Muscle of arm (tissue), 12 donors: ENCODE data around the gene QKI. TPM values are rescaled to one million over a fixed set of nuclear protein-coding genes. Genes with fewer than 3 reads are reported as not detected.

ENCODE experiments used
- DNase-seq: peaks from one replicate; pipeline ENCODE4 v3.0.0-alpha.2; 2013
- polyA plus RNA-seq, 12 donors: library from polyadenylated mRNA; unstranded; fragments of 120-200 nt; gene quantifications; one replicate each; pipeline ENCODE4 v1.2.1, GENCODE V29; 2013; ENCODE audit not compliant: insufficient read length in 12 of 12

Gene QKI
- polyA plus RNA-seq, 12 donors, result 139 to 291 (median 250) TPM

DNA sequence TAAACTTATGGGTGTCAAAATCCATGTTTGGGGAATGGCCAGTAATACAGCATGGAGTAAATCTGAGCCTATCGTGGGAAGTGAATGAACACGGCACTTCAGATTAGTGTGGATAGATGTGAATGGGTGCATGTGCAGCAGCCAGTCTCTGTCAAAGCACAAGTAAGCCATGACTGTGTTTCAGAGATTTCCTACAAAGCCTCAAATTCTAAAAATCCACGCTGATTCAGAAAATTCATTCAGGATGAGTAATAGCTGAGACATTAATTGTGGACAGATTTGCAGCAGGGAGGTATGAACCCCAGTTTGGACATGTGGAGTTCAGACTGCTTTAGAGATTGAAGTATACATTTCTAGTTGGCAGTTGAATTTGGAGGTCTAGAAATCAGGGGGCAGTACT lies 115.1 kb downstream of the QKI start:
- no peak for DNase-seq

DNA sequence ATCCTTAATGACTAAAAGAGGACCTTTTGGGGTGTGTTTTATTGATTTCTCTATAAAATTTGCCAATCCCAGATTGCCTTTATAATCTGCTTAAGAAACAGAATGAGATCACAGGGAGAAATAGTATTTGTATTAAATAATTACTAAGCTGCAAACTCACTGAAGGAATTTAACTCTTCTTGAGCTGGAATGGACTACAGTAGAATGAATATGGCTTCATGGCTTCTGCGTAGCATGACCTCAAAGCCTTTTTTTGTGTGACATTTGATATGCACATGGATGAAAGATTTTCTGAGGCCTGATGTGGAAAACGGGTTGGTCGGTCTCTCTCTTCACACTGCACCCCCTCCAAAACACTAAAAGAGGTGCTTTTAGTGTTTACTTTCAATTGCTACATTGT lies 115.9 kb downstream of the QKI start:
- no peak for DNase-seq

DNA sequence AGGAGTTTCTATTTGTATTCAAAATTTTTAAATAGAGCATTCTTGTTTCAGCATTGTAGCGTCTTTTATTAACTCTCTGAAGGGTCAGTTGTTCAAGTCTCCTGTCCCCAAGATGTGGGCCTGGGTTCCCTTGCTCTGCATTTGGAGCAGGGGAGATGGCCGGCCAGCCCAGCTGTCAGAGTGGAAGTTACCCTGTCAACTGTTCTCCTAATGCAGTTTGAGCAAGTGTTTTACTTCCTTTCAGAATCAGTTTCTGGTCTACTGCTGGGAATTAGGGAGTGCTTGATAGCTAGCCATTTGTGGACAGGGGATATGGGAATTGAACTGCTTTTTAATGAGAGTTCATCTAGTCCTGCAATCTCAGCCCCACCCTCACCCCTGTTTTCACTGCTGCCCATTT lies 116.6 kb downstream of the QKI start:
- DNase-seq, result no peak

DNA sequence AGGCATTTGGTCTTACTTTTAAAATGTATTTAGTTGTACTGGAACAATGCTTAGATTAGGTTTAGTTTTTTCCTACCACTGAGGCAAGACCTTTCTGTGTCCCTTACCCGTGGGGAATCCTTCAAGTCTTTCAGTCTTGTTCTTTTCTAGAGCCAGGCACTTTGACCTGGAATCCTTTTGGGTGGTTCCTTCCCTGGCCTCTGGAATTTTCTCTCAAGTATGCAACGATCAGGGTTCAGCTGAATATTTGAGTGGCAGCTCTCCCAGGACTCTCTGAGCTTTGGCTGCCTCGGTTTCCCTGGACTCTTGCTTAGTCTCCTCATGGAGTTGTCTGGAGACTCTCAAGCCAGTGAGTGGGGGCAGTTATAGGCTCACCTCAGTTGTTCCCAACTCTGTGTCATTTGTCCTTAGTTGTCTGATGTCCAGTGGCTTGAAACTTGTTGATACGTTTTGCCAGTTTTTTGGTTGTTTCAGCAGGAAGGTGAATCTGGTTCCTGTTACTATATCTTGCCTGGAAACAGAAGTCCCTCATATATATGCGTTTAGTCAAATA lies 118.1 kb downstream of the QKI start:
- no peak for DNase-seq

DNA sequence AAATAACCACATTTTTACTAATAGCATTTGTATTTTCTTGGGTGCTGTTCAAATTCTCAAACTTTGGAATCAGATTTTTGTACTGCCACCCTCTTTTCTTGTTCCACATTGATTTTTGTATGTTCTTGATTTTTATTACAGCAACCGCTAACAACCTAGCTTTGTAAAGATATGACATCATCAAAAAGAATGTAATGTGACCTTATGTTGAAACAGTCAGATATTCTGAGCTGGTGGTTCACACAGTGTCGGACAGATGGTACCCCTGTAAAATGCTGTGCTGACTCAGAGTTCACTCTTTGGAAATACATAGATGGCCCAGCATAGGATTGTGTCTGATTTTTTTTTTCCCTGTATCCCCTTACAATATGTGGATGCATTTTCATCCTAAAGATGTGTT lies 118.9 kb downstream of the QKI start:
- DNase-seq, result no peak

- no peak for DNase-seq
These were observed 122.3 kb downstream of the QKI start for GRCh38 chr6:163536770-163537169.

- DNase-seq, result no peak
These were observed 123.8 kb downstream of the QKI start for GRCh38 chr6:163538331-163538730.

DNA sequence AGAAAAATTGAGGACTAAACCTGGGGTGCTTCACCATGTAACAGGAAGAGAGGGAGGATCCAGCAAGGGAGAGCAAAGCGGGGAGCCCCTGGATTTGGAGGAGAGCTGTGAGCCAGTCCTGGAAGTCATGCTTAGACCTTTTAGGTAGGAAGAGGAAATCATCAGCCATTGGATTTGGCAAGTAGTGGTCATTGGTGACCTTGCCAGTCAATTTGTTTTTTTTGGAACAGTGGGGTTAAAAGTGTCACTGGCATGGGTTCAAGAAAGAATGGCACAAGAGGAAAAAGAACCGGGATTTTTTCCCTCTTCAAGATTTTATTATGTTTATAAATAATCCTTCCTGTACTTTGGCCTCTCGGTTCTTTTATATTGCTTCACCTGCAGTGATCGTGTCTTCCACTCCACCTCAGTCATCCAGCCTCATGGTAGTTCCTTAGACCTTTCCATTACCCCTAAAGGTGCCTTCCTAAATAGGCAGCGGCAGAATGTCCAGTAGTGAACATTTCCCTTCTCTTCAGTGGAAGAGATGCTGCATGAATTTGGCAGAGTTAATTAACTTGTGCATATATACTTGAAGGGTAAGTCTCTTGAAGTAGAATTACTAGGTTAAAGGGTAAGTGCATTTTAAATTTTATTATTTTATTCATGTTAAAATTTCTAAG lies 124.7 kb downstream of the QKI start:
- DNase-seq, result no peak

- DNase-seq, result no peak
These were observed 128.8 kb downstream of the QKI start for GRCh38 chr6:163543321-163543720.

DNA sequence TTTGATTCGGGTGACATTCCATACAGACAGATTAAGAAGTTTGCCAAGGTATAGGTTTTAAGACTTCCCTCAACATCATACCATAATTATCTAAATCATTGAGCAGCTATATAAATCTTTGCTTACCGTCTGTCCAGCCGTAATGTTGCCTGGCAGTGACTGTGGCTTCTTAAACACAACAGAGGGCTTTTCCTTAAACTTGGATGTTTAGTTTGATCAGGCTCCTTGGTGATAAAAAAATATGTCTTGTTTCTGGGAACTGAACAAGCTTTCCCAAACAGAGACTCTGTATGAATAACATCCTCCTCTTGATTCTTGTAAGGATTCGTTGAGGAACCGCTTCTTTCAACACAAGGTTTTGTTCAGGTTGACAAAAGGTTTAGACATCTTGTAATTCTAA lies 130.9 kb downstream of the QKI start:
- DNase-seq, result no peak

- no peak for DNase-seq
These were observed 132.8 kb downstream of the QKI start for GRCh38 chr6:163547287-163547686.

DNA sequence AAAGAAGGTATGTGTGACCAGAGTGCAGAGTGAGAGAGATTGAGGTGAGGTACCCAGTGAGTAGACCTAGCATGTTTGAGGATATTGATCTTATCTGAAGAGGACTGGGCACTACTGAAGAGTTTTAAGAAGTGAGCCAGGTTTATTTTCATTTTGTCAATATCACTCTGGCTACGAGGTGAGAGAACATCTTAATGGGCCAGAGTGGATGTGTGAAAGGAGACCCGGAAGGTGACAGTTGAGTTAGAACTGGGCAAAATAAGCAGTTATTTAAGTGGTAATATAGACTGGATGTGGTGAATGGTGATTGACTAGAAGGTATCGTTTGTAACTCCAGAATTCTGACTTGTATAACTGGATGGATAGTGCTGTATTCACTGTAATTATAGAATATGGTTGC lies 134.1 kb downstream of the QKI start:
- no peak for DNase-seq

DNA sequence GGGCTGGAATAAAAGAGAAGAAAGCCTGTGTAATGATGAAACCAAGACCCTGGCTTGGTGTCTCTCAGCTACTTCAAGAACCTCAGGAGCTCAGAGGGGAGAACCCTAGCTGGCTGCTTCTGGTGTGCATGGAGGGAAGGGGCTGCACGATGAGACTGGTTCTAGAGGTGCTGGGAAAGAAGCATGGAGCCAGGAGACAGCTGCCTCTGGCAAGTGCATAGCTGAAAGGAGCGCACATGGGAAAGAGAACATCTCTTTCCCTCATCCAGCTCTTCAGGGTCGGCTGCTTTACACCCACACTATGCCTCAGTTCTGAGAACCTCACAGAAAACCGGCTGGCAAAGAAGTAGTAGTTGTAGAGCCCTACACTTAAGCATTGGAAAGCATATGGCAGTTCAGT lies 139.5 kb downstream of the QKI start:
- DNase-seq, result no peak

DNA sequence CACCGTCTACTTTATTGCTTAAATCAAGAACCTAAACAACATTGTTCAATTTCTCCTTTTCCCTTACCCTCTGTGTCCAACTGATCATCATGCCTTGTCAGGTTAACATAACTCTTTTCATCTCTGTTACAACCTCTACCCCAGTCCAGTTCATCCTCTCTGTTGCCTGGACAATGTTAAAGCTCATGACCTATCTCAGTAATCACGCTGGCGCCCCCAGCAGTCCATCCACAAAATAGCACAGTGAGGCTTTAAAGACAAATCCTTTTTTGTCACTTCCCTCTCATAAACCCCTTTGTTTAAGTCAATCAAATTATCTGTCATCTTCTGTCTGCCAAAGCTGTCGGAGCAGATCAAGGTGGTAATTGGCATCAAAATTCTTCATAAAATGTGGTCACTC lies 140.1 kb downstream of the QKI start:
- DNase-seq, result no peak

- DNase-seq, result no peak
These were observed 145.1 kb downstream of the QKI start for GRCh38 chr6:163559661-163560060.

- no peak for DNase-seq
These were observed 148.8 kb downstream of the QKI start for GRCh38 chr6:163563318-163563717.

- DNase-seq, result no peak
These were observed 150.0 kb downstream of the QKI start for GRCh38 chr6:163564534-163564933.

DNA sequence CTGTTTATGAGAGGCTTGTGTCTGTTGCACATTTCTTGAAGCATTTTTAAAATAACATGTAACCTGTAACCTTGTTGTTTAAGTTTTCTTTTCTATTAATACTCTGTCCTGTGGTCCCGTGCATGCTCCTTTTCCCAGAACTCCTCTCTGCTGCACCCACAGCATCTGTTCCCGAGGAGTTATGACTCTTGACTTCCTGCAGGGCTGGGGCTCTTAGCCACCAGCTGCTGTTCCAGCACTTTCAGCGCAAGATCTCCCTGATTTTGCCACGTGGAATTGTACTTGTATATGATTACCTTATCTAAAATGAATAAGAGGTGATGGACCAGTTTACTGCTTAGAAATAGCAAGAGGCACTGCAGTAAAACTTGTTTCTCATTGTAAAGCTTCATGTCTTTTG lies 150.6 kb downstream of the QKI start:
- DNase-seq, result no peak

DNA sequence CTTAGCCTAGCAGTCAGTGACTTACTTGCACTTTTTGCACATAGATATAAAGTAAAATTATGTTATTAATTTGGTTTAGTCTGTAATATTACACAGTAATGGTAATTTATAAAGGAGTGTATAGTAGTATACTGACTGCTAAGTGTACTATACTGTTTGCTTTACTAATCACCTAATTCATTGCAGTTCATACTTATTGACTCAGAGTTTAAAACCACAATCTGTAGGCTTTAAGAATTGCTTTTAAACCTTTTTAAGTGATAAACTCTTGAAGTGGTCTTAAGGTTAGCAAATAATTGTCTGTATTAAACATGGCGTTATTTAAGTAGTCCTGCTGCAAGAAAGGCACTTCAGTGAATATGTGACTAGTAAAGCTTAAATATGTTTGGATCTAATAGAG lies 151.5 kb downstream of the QKI start:
- DNase-seq, result no peak

GRCh38 chr6:163568275-163568674 lies 153.8 kb downstream of the QKI start:
- DNase-seq, result no peak

DNA sequence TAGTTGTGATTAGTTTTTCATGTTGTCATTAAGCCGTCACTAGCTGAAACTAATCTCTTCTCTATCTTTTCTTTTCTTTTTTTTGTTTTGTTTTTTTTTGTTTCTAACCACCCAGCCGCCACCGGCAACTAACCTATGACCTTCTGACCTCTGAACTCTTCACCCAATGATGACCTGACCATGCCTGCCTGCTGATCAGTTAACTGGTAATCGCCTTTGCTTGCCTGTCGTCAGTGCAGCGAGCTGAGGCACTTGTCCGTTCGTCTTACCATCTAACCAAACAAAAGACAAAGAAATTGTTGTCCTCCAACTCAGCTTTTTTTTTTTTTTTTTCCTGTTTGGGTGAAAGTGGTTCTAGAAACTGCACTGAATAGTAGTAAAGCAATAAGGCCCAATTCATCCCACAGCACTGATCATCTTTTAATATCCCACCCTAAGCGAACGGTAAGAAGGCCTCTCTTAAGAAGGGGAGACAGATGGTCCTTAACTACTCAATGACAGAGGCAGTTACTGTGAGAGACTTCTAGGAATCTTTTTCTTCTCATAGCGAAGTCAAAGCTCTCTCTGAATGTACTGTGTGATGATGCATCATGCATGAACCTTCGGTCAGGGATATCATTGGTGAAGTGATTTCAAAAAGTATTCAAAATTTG lies 156.2 kb downstream of the QKI start:
- no peak for DNase-seq

DNA sequence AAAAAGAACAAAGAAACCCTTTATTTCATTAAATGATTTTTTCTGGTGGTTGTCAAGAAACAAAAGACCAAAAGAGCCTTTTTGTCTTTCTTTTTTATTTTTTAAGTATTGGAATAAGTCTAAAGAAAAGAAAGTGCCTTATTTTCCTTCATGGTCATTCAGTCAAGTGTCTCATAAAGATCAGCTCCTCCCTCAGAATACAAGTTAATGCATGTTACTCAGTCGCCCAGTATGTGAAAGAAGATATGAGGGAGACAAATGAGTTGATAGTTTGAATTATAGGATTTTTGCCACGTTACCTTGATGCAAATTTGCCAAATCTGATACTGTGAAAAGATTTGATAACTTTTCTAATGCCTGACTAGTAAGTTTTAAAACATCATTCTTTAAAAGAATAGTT lies 157.2 kb downstream of the QKI start:
- DNase-seq, result no peak

DNA sequence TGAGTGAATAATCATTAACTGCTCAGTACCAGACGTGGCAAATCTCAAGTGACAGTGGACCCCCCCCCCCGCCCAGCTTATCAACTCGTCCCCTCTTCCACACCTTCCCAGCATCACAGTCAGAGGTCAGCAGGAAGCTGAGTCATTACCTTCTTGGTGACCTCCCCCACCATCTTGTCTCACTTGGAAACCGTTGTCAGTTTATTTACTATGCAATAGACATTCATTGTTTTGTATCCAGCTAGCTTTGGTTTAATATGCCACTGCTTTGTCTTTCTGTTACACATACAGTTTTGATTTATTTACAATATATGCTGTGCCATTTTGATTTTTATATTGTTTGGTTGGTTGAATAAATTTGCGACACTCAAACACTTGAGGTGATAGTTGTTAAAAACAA lies 158.1 kb downstream of the QKI start:
- DNase-seq, result no peak
